Measurements from ENCODE around the gene GRID1. TPM values are rescaled to one million over a fixed set of nuclear protein-coding genes. Genes with fewer than 3 reads are reported as not detected.

GRID1 gene
- total and polyA plus RNA-seq, 10 of the 15 experiments (the other 5 are each of a cell fraction or from before 2014, with no cell fraction given): 0.04 to 0.62 (median 0.08) TPM; not detected in 5

DNA sequence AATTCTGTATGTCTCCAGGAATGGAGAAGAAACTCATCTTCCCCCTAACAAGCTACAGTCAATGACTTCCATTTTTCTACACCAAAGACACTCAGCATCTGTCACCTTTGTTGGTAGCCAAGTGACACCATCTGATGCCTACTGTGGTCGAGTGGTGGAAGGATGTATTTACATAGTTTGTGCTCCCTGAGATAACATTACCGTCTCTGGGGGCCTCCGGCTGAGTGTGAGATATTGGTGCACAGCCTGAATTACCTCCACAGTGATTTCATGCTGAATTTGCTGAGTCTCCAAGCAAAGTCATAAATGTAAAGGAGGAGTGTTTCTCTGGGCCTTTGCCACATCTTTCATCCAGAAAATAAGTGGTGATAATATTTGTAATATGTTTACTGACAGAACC, 114.0 kb downstream of the GRID1 start:
- TF ChIP-seq STAT3 (IDR thresholded peaks at IDR 0.05; ENCODE audit: low read depth, low read length) (no peak), IRF4 (IDR thresholded peaks at IDR 0.05; ENCODE audit: low read depth, low read length) (no peak), PML (IDR thresholded peaks at IDR 0.05; ENCODE audit: low read length) (no peak), PAX5 (IDR thresholded peaks at IDR 0.05; ENCODE audit: borderline replicate concordance, low read depth, low read length) (no peak), SP1 (IDR thresholded peaks at IDR 0.05; ENCODE audit: low read depth, low read length) (no peak), MEF2B (IDR thresholded peaks at IDR 0.05; ENCODE audit: partially characterized antibody, poor library complexity, severe bottlenecking) (no peak), CHD1 (IDR thresholded peaks at IDR 0.05; ENCODE audit: low read depth, low read length) (no peak)
- TF ChIP-seq, protein P1, sequence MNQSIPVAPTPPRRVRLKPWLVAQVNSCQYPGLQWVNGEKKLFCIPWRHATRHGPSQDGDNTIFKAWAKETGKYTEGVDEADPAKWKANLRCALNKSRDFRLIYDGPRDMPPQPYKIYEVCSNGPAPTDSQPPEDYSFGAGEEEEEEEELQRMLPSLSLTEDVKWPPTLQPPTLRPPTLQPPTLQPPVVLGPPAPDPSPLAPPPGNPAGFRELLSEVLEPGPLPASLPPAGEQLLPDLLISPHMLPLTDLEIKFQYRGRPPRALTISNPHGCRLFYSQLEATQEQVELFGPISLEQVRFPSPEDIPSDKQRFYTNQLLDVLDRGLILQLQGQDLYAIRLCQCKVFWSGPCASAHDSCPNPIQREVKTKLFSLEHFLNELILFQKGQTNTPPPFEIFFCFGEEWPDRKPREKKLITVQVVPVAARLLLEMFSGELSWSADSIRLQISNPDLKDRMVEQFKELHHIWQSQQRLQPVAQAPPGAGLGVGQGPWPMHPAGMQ (IDR thresholded peaks at IDR 0.05; ENCODE audit: borderline replicate concordance): no peak
- TF ChIP-seq, protein P2, sequence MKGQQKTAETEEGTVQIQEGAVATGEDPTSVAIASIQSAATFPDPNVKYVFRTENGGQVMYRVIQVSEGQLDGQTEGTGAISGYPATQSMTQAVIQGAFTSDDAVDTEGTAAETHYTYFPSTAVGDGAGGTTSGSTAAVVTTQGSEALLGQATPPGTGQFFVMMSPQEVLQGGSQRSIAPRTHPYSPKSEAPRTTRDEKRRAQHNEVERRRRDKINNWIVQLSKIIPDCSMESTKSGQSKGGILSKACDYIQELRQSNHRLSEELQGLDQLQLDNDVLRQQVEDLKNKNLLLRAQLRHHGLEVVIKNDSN (IDR thresholded peaks at IDR 0.05; ENCODE audit: borderline replicate concordance, extremely low read length, insufficient read depth, low read depth, low read length): no peak
- TF ChIP-seq, protein P3, sequence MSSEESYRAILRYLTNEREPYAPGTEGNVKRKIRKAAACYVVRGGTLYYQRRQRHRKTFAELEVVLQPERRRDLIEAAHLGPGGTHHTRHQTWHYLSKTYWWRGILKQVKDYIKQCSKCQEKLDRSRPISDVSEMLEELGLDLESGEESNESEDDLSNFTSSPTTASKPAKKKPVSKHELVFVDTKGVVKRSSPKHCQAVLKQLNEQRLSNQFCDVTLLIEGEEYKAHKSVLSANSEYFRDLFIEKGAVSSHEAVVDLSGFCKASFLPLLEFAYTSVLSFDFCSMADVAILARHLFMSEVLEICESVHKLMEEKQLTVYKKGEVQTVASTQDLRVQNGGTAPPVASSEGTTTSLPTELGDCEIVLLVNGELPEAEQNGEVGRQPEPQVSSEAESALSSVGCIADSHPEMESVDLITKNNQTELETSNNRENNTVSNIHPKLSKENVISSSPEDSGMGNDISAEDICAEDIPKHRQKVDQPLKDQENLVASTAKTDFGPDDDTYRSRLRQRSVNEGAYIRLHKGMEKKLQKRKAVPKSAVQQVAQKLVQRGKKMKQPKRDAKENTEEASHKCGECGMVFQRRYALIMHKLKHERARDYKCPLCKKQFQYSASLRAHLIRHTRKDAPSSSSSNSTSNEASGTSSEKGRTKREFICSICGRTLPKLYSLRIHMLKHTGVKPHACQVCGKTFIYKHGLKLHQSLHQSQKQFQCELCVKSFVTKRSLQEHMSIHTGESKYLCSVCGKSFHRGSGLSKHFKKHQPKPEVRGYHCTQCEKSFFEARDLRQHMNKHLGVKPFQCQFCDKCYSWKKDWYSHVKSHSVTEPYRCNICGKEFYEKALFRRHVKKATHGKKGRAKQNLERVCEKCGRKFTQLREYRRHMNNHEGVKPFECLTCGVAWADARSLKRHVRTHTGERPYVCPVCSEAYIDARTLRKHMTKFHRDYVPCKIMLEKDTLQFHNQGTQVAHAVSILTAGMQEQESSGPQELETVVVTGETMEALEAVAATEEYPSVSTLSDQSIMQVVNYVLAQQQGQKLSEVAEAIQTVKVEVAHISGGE (CRISPR knock-in tag; IDR thresholded peaks at IDR 0.05): no peak
- DNase-seq (ENCODE audit: low read depth, low spot score): no peak
- H2AFZ ChIP-seq (ENCODE audit: control insufficient read depth, low read depth, low read length): no peak overlapping the region
- ATAC-seq: no peak
- no peaks in the 10 kb centered on the region; a peak in 2 of 4 replicates for H3K27me3 ChIP-seq (replicated peaks in 1 of 2; ENCODE audit: control insufficient read depth in 2 of 2, insufficient read depth in 2 of 2, low read length in 1 of 2)
- H3K4me2 ChIP-seq (ENCODE audit: control insufficient read depth, insufficient read depth): no peak overlapping the region
- intact Hi-C loops (cut with micrococcal nuclease; ENCODE audit: unreplicated experiment) (no loop called here), in situ Hi-C loops (cut with MboI) (no loop called here)
- RAD21 ChIA-PET (ENCODE audit: unreplicated experiment): no interaction called here
- WGBS (ENCODE audit: insufficient coverage, insufficient replicate concordance, low lambda C conversion rate, missing lambda C conversion rate): 31% methylated on average over 3 of the region's 3 CpGs
- no peaks in the 10 kb centered on the region for H3K9me3 ChIP-seq (replicated peaks; ENCODE audit: control insufficient read depth, insufficient read depth, low read length)
- no peaks in the 10 kb centered on the region for H3K79me2 ChIP-seq (ENCODE audit: control insufficient read depth, insufficient read depth, low read length)
- no peaks in the 10 kb centered on the region for H3K4me1 ChIP-seq (ENCODE audit: control insufficient read depth, insufficient read depth, low read length)
- H3K36me3 ChIP-seq (ENCODE audit: control insufficient read depth in 2 of 2, insufficient read depth in 2 of 2, low read length in 1 of 2): no peaks in the 10 kb centered on the region
- H3K27ac ChIP-seq (ENCODE audit: control insufficient read depth, insufficient read depth): no peak overlapping the region
- H4K20me1 ChIP-seq (ENCODE audit: control insufficient read depth, insufficient read depth): no peaks in the 10 kb centered on the region
- CTCF ChIA-PET: no interaction called here
- SMC1A ChIA-PET (ENCODE audit: uncharacterized antibody, unreplicated experiment): no interaction called here
- H3K9ac ChIP-seq (ENCODE audit: control insufficient read depth, insufficient read depth, low read length): no peak overlapping the region
- no TSS peak for BruUV-seq (replicated peaks)
- POLR2A ChIA-PET: no interaction called here
- H3K4me3 ChIP-seq: no peak overlapping the region
- no peak for FAIRE-seq
